Upper lobe of left lung (tissue), 6 donors: Measurements from ENCODE around the gene RCE1. TPM values are rescaled to one million over a fixed set of nuclear protein-coding genes. Genes with fewer than 3 reads are reported as not detected.

Experiments
- ATAC-seq, 2 donors: fragments of 200-7000 bp; cut with Tn5 transposase; one replicate each; pipeline ENCODE4 v1.9.1; 2022; ENCODE audit warnings: mild to moderate bottlenecking in 2 of 2, moderate library complexity in 2 of 2; ENCODE audit not compliant: low FRiP score in 2 of 2
- DNase-seq, 2 donors: peaks; one replicate each; pipeline ENCODE4 v3.0.0-alpha.2; 2019 to 2020
- H3K27ac ChIP-seq, 4 donors: fragments of 200-600 bp; sonication (generic); one replicate each; pipeline ENCODE4 v1.5.1; 2016 to 2019
- H3K27me3 ChIP-seq, 4 donors: fragments of 200-600 bp; sonication (generic); one replicate each; pipeline ENCODE4 v1.5.1; 2017 to 2019
- H3K36me3 ChIP-seq, 4 donors: fragments of 200-600 bp; sonication (generic); one replicate each; pipeline ENCODE4 v1.5.1; 2016 to 2019
- H3K4me1 ChIP-seq, 4 donors: fragments of 200-600 bp; sonication (generic); one replicate each; pipeline ENCODE4 v1.5.1; 2018 to 2019
- H3K4me3 ChIP-seq, 4 donors: fragments of 200-600 bp; sonication (generic); one replicate each; pipeline ENCODE4 v1.5.1; 2017 to 2019; ENCODE audit warnings: mild to moderate bottlenecking in 2 of 4, moderate library complexity in 1 of 4
- H3K9me3 ChIP-seq, 4 donors: fragments of 200-600 bp; sonication (generic); one replicate each; pipeline ENCODE4 v1.5.1; 2018 to 2019
- EP300 ChIP-seq, 4 donors: sonication (generic); formaldehyde crosslinking; IDR thresholded peaks; one replicate each; pipeline ENCODE4 v1.5.1; 2017; ENCODE audit warnings: antibody characterized with exemption in 4 of 4, control low read depth in 2 of 4
- POLR2A ChIP-seq, 4 donors: fragments of 450-650 bp; IDR thresholded peaks; one replicate each; pipeline ENCODE4 v1.5.1; 2016 to 2017; ENCODE audit warnings: antibody characterized with exemption in 4 of 4, mild to moderate bottlenecking in 2 of 4
- POLR2AphosphoS5 ChIP-seq, 2 donors: sonication (generic); formaldehyde crosslinking; IDR thresholded peaks; one replicate each; pipeline ENCODE4 v1.5.1; 2017; ENCODE audit warnings: antibody characterized with exemption in 2 of 2
- WGBS, 2 donors: methylation state at CpG; one replicate each; pipeline ENCODE4 v1.1.5; 2017 to 2018; 5-methylcytosine and 5-hydroxymethylcytosine counted together
- total RNA-seq, 6 donors: library from RNA; depleted of rRNA in 4 of 6; stranded (reverse); fragments of >200 nt in 4 of 6; gene quantifications; one replicate each; pipeline versions ENCODE4 v1.1.0 to v1.2.1, GENCODE V29; 2016 to 2021
- TF ChIP-seq, protein P1 (sequence below), 6 experiments: fragments of 450-650 bp in 4 of 6; fragments of 200-600 bp in 2 of 6; sonication (generic) in 2 of 6; IDR thresholded peaks; one replicate each; pipeline ENCODE4 v1.5.1; 2016 to 2019; ENCODE audit warnings: antibody characterized with exemption in 6 of 6
- donor health status: DM: no; HTN: no; CAD: no; lungs with moderate emphysema.
- donor health status: DM: no; HTN: yes; CAD: no; lungs with severe emphysema.

Gene RCE1
- total RNA-seq, 6 donors from 2014 or later = 7.2 to 28.6 (median 17.5) TPM

DNA sequence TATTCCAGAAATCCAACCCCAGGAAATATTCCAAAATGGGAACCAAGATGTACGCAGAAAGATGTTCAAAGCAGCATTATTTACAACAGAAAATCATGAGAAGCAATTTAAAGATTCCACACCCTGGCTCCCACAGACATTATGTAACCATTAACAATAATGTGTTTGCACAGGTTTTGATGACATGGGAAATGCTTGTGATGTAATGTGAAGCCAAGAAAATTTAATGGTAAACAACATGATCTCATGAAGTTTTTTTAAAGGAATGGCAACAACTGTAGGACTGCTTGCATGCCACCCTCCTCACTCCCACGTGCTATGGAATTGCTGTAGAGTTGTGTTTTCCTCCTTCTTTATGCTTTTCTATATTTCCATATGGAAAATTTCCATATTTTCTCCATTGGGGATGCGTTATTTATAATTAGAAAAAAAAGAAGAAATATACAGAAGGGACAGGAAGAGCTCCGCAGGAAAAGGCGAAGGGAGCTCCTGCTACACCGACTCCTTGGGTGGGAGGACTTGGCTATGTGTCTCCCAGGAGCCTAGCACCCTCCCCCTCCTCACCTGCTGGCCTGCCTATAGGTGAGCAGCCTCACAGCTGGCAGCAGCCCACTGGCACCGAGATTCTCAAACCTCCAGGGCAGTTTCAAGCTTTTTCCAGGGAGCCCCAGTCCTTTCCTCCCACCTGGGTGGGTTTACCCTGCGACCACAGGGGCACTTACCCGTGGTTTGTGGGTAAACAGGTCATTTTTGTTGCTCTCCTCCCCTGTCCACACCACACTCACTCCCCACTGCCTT is 34.5 kb downstream of the RCE1 start:
- WGBS, 2 donors = 76 to 88% methylated on average over 8 to 9 of the region's 9 CpGs
- TF ChIP-seq, protein P1, sequence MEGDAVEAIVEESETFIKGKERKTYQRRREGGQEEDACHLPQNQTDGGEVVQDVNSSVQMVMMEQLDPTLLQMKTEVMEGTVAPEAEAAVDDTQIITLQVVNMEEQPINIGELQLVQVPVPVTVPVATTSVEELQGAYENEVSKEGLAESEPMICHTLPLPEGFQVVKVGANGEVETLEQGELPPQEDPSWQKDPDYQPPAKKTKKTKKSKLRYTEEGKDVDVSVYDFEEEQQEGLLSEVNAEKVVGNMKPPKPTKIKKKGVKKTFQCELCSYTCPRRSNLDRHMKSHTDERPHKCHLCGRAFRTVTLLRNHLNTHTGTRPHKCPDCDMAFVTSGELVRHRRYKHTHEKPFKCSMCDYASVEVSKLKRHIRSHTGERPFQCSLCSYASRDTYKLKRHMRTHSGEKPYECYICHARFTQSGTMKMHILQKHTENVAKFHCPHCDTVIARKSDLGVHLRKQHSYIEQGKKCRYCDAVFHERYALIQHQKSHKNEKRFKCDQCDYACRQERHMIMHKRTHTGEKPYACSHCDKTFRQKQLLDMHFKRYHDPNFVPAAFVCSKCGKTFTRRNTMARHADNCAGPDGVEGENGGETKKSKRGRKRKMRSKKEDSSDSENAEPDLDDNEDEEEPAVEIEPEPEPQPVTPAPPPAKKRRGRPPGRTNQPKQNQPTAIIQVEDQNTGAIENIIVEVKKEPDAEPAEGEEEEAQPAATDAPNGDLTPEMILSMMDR (IDR thresholded peaks at IDR 0.05) = no peak
- TF ChIP-seq POLR2A (IDR thresholded peaks at IDR 0.05) (no peak), EP300 (IDR thresholded peaks at IDR 0.05) (no peak), POLR2AphosphoS5 (IDR thresholded peaks at IDR 0.05) (no peak)

DNA sequence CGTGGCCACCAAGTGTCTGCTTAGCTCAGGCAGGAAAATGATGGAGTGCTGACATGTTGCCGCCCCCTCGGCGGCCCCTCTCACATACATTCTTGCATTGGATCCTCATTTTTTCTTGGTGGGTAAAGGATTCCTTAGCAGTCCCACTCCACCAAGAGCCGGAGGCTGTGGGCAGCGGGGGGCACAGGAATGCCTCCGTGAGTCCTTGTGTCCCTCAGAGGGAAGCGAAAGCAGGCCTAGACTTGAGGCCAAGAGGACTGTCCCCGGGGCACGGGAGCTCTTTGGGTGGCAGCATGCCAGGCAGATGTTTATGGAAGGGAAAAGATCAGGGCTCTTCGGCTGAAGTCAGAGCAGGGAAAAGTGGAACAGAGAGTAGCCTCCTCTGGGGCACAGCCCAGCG is 35.2 kb downstream of the RCE1 start:
- no peaks in the 10 kb centered on the region for H3K36me3 ChIP-seq
- no peak for ATAC-seq
- H3K9me3 ChIP-seq = no peaks in the 10 kb centered on the region
- 55 to 59% methylated on average over 10 to 12 of the region's 12 CpGs for WGBS, 2 donors
- no peak overlapping the region for H3K4me3 ChIP-seq
- TF ChIP-seq POLR2AphosphoS5 (IDR thresholded peaks at IDR 0.05) (no peak), POLR2A (IDR thresholded peaks at IDR 0.05) (no peak), EP300 (IDR thresholded peaks at IDR 0.05) (no peak)
- TF ChIP-seq, protein P1 (IDR thresholded peaks at IDR 0.05) = no peak
- peaks cover 11 to 29% (median 14%) of the 10 kb centered on the region in 4 donors for H3K4me1 ChIP-seq
- DNase-seq = no peak
- H3K27ac ChIP-seq = no peak overlapping the region
- H3K27me3 ChIP-seq = no peaks in the 10 kb centered on the region

More for the DNA sequence above, 34.5 kb downstream of the RCE1 start:
- DNase-seq (no peak), ATAC-seq (no peak)
- Histone ChIP-seq H3K27ac (no peak overlapping the region), H3K36me3 (no peaks in the 10 kb centered on the region), H3K27me3 (no peaks in the 10 kb centered on the region), H3K4me1 (peaks cover 6 to 22% (median 9%) of the 10 kb centered on the region in 4 donors), H3K4me3 (no peak overlapping the region), H3K9me3 (no peaks in the 10 kb centered on the region)

- 86 to 92% methylated on average over 5 to 7 of the region's 7 CpGs for WGBS, 2 donors
- Histone ChIP-seq H3K4me3 (no peak overlapping the region), H3K36me3 (no peaks in the 10 kb centered on the region), H3K27ac (no peak overlapping the region), H3K27me3 (no peaks in the 10 kb centered on the region), H3K9me3 (no peaks in the 10 kb centered on the region), H3K4me1 (peaks cover 11 to 29% (median 16%) of the 10 kb centered on the region in 4 donors)
- DNase-seq (no peak), ATAC-seq (no peak)
- TF ChIP-seq POLR2AphosphoS5 (IDR thresholded peaks at IDR 0.05) (no peak), POLR2A (IDR thresholded peaks at IDR 0.05) (no peak), EP300 (IDR thresholded peaks at IDR 0.05) (no peak)
- TF ChIP-seq, protein P1 (IDR thresholded peaks at IDR 0.05) = no peak
These were observed 35.8 kb downstream of the RCE1 start for GRCh38 chr11:66879000-66879399.

DNA sequence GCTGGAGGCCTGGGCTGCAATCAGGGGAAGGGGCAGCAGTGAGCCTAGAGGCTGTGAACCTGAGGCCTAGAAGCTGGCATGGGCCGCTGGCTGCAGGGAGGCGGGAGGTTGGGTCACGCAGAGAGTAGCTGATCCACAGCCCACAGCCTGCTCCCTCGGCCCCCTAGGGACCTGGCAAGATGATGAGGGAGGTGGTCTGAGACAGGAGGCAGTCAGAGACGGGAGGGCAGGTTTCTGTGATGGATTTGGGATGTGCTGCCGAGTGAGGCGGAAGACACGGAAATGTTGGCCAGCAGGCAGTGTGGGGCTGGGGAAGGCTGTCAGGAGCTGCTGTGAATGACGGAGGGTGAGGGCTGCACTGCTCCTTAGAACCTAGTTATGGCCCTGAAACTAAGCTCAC is 36.3 kb downstream of the RCE1 start:
- Histone ChIP-seq H3K27me3 (no peaks in the 10 kb centered on the region), H3K9me3 (no peaks in the 10 kb centered on the region), H3K4me3 (no peak overlapping the region), H3K27ac (no peak overlapping the region), H3K36me3 (no peaks in the 10 kb centered on the region), H3K4me1 (peaks cover 11 to 29% (median 16%) of the 10 kb centered on the region in 4 donors)
- ATAC-seq (no peak), DNase-seq (no peak)
- WGBS, 2 donors = 92 to 95% methylated on average over 9 of the region's 9 CpGs
- TF ChIP-seq POLR2AphosphoS5 (IDR thresholded peaks at IDR 0.05) (no peak), POLR2A (IDR thresholded peaks at IDR 0.05) (no peak), EP300 (IDR thresholded peaks at IDR 0.05) (no peak)
- TF ChIP-seq, protein P1 (IDR thresholded peaks at IDR 0.05) = no peak
